ENCODE data around the gene TSPAN1. TPM values are rescaled to one million over a fixed set of nuclear protein-coding genes. Genes with fewer than 3 reads are reported as not detected.

Gene TSPAN1
- total and polyA plus RNA-seq, 10 of the 15 experiments (the other 5 are each of a cell fraction or from before 2014, with no cell fraction given): 0.08 to 0.29 (median 0.23) TPM; not detected in 5

DNA sequence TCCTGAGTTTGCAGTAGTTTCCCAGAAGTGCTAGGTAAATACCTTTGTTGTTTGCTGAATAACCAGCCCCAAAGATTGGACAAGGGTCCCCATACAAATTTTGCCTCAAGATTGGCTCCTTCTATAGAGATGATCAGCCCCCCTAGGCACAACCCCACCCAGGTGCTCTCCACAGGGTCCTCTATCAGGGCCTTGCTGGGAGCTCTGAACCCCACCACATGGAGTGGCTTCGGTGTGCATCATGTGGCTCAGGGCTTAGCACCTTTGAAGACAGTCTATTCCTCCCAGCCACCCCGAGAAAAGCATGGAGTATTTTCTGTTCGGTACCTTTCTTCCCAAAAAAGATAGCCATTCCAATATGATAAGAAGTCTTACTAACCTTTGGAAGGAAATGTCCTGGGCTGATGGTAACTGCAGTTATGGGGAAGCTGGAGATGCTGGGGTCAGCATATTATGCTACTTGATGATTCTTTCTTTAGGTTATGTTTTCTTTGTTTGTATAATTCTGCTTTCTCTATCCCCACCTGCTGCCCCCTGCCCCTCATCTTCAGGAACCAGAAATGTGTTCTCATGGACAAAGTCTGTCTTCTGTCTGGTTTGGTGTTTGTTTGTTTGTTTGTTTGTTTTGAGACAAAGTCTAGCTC lies 5.0 kb upstream of the TSPAN1 start:
- ChIA-PET POLR2A (interaction anchor here (0.6 kb wide), 1 partner anchor 462 kb away, joined by 3 read pairs; no protein-coding TSS in a partner anchor), SMC1A (ENCODE audit: uncharacterized antibody, unreplicated experiment) (interaction anchor here (1.0 to 8.0 kb wide), 4 partner anchors 10 to 133 kb away, joined by 3 to 50 read pairs (median 6); no protein-coding TSS in a partner anchor), CTCF (interaction anchor here (1.6 to 17.5 kb wide), 2 partner anchors 60 to 132 kb away, joined by 4 to 293 read pairs; no protein-coding TSS in a partner anchor), RAD21 (ENCODE audit: unreplicated experiment) (interaction anchor here (1.1 kb wide), 1 partner anchor 40 kb away, joined by 3 read pairs; no protein-coding TSS in a partner anchor)
- Histone ChIP-seq H3K9ac (ENCODE audit: control insufficient read depth, insufficient read depth, low read length) (no peak overlapping the region), H3K9me3 (replicated peaks; ENCODE audit: control insufficient read depth, insufficient read depth, low read length) (no peaks in the 10 kb centered on the region), H2AFZ (ENCODE audit: control insufficient read depth, low read depth, low read length) (no peak overlapping the region), H3K27me3 (replicated peaks in 1 of 2; ENCODE audit: control insufficient read depth in 2 of 2, insufficient read depth in 2 of 2, low read length in 1 of 2) (no peaks in the 10 kb centered on the region; a peak in 1 of 4 replicates), H3K27ac (ENCODE audit: control insufficient read depth, insufficient read depth) (no peak overlapping the region), H3K79me2 (ENCODE audit: control insufficient read depth, insufficient read depth, low read length) (no peaks in the 10 kb centered on the region), H3K36me3 (ENCODE audit: control insufficient read depth in 2 of 2, insufficient read depth in 2 of 2, low read length in 1 of 2) (no peaks in the 10 kb centered on the region), H3K4me1 (ENCODE audit: control insufficient read depth, insufficient read depth, low read length) (peaks cover 18% of the 10 kb centered on the region), H4K20me1 (ENCODE audit: control insufficient read depth, insufficient read depth) (no peaks in the 10 kb centered on the region; the same call in 1 of the 2 replicates), H3K4me3 (no peak overlapping the region), H3K4me2 (ENCODE audit: control insufficient read depth, insufficient read depth) (no peak overlapping the region)
- in situ Hi-C loops (cut with MboI) (no loop called here), intact Hi-C loops (cut with micrococcal nuclease; ENCODE audit: unreplicated experiment) (no loop called here)
- no peak for TF ChIP-seq NBN (IDR thresholded peaks at IDR 0.05)
- no peak for TF ChIP-seq CHD2 (IDR thresholded peaks at IDR 0.05; ENCODE audit: borderline replicate concordance, low read depth, low read length)
- TF ChIP-seq, protein P1, sequence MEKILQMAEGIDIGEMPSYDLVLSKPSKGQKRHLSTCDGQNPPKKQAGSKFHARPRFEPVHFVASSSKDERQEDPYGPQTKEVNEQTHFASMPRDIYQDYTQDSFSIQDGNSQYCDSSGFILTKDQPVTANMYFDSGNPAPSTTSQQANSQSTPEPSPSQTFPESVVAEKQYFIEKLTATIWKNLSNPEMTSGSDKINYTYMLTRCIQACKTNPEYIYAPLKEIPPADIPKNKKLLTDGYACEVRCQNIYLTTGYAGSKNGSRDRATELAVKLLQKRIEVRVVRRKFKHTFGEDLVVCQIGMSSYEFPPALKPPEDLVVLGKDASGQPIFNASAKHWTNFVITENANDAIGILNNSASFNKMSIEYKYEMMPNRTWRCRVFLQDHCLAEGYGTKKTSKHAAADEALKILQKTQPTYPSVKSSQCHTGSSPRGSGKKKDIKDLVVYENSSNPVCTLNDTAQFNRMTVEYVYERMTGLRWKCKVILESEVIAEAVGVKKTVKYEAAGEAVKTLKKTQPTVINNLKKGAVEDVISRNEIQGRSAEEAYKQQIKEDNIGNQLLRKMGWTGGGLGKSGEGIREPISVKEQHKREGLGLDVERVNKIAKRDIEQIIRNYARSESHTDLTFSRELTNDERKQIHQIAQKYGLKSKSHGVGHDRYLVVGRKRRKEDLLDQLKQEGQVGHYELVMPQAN (conservative IDR thresholded peaks at IDR 0.05): no peak
- TF ChIP-seq YY1 (IDR thresholded peaks at IDR 0.05; ENCODE audit: low read depth, low read length): no peak
- no peak for TF ChIP-seq NFXL1 (IDR thresholded peaks at IDR 0.05; ENCODE audit: borderline replicate concordance)
- TF ChIP-seq MTA2 (IDR thresholded peaks at IDR 0.05; ENCODE audit: low read depth): no peak
- TF ChIP-seq, protein P2, sequence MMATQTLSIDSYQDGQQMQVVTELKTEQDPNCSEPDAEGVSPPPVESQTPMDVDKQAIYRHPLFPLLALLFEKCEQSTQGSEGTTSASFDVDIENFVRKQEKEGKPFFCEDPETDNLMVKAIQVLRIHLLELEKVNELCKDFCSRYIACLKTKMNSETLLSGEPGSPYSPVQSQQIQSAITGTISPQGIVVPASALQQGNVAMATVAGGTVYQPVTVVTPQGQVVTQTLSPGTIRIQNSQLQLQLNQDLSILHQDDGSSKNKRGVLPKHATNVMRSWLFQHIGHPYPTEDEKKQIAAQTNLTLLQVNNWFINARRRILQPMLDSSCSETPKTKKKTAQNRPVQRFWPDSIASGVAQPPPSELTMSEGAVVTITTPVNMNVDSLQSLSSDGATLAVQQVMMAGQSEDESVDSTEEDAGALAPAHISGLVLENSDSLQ (IDR thresholded peaks at IDR 0.05): no peak
- TF ChIP-seq PML (IDR thresholded peaks at IDR 0.05; ENCODE audit: low read length): no peak
- no peak for TF ChIP-seq MTA3 (IDR thresholded peaks at IDR 0.05; ENCODE audit: borderline replicate concordance, low read length)
- no peak for TF ChIP-seq ZNF217 (IDR thresholded peaks at IDR 0.05)
- no peak for TF ChIP-seq KLF5 (IDR thresholded peaks at IDR 0.05; ENCODE audit: partially characterized antibody)
- no peak for TF ChIP-seq JUND (IDR thresholded peaks at IDR 0.05; ENCODE audit: low read depth, low read length)
- no peak for TF ChIP-seq HCFC1 (IDR thresholded peaks at IDR 0.05; ENCODE audit: low read length)
- TF ChIP-seq TBL1XR1 (IDR thresholded peaks at IDR 0.05; ENCODE audit: low read depth, low read length): no peak
- no peak for TF ChIP-seq RUNX3 (IDR thresholded peaks at IDR 0.05; ENCODE audit: low read length)
- ATAC-seq (no peak), DNase-seq (ENCODE audit: low read depth, low spot score) (no peak), FAIRE-seq (no peak)
- 95% methylated on average over 3 of the region's 3 CpGs for WGBS (ENCODE audit: insufficient coverage, insufficient replicate concordance, low lambda C conversion rate, missing lambda C conversion rate)
- no TSS peak for BruUV-seq (replicated peaks)
